Measurements from ENCODE around the gene RHNO1. TPM values are rescaled to one million over a fixed set of nuclear protein-coding genes. Genes with fewer than 3 reads are reported as not detected.

The RHNO1 gene
- total and polyA plus RNA-seq, 2 of the 13 experiments (the other 11 are each of a cell fraction or from before 2014, with no cell fraction given): 27.2 to 49.6 TPM

- TF ChIP-seq ZNF260 (CRISPR knock-in tag; IDR thresholded peaks at IDR 0.05; ENCODE audit: borderline replicate concordance, low read depth) (no peak), U2AF1 (optimal IDR thresholded peaks at IDR 0.05; ENCODE audit: low read depth, low read length) (no peak), ZNF292 (CRISPR knock-in tag; IDR thresholded peaks at IDR 0.05; ENCODE audit: borderline replicate concordance, low read depth) (no peak), SNAPC2 (CRISPR knock-in tag; IDR thresholded peaks at IDR 0.05) (no peak), YEATS2 (CRISPR knock-in tag; IDR thresholded peaks at IDR 0.05; ENCODE audit: borderline replicate concordance) (no peak; the same call in 1 of the 2 replicates), RBM39 (IDR thresholded peaks at IDR 0.05; ENCODE audit: low read depth, low read length, poor library complexity, severe bottlenecking) (no peak), MYC (CRISPR knock-in tag; IDR thresholded peaks at IDR 0.05; ENCODE audit: borderline replicate concordance) (peak; percentile 72), SRF (IDR thresholded peaks at IDR 0.05; ENCODE audit: low read depth, low read length) (no peak), ZNF552 (CRISPR knock-in tag; IDR thresholded peaks at IDR 0.05; ENCODE audit: borderline replicate concordance) (0 out of 2 replicates have a peak, but pooled peaks have one; percentile 36), FOXO1 (CRISPR knock-in tag; IDR thresholded peaks at IDR 0.05) (no peak), ZBTB42 (CRISPR knock-in tag; IDR thresholded peaks at IDR 0.05) (no peak), ZNF570 (CRISPR knock-in tag; IDR thresholded peaks at IDR 0.05; ENCODE audit: borderline replicate concordance) (no peak), DMTF1 (CRISPR knock-in tag; IDR thresholded peaks at IDR 0.05) (no peak), ATF7-NPFF (CRISPR knock-in tag; IDR thresholded peaks at IDR 0.05; ENCODE audit: low read depth) (peak; percentile 70; the same call in 1 of the 2 replicates), ZNF780A (CRISPR knock-in tag; IDR thresholded peaks at IDR 0.05) (no peak), RNF2 (conservative IDR thresholded peaks at IDR 0.05; ENCODE audit: low read depth) (no peak), ZZZ3 (CRISPR knock-in tag; IDR thresholded peaks at IDR 0.05; ENCODE audit: borderline replicate concordance) (0 out of 2 replicates have a peak, but pooled peaks have one; percentile 20), DZIP1 (CRISPR knock-in tag; IDR thresholded peaks at IDR 0.05) (peak; percentile 27; the same call in 1 of the 2 replicates)
- TF ChIP-seq, protein P1, sequence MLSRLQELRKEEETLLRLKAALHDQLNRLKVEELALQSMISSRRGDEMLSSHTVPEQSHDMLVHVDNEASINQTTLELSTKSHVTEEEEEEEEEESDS (CRISPR knock-in tag; IDR thresholded peaks at IDR 0.05; ENCODE audit: borderline replicate concordance): peak; percentile 46; the same call in 1 of the 2 replicates
- TF ChIP-seq, protein P2, sequence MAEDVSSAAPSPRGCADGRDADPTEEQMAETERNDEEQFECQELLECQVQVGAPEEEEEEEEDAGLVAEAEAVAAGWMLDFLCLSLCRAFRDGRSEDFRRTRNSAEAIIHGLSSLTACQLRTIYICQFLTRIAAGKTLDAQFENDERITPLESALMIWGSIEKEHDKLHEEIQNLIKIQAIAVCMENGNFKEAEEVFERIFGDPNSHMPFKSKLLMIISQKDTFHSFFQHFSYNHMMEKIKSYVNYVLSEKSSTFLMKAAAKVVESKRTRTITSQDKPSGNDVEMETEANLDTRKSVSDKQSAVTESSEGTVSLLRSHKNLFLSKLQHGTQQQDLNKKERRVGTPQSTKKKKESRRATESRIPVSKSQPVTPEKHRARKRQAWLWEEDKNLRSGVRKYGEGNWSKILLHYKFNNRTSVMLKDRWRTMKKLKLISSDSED (CRISPR knock-in tag; IDR thresholded peaks at IDR 0.05): no peak
- TF ChIP-seq, protein P3, sequence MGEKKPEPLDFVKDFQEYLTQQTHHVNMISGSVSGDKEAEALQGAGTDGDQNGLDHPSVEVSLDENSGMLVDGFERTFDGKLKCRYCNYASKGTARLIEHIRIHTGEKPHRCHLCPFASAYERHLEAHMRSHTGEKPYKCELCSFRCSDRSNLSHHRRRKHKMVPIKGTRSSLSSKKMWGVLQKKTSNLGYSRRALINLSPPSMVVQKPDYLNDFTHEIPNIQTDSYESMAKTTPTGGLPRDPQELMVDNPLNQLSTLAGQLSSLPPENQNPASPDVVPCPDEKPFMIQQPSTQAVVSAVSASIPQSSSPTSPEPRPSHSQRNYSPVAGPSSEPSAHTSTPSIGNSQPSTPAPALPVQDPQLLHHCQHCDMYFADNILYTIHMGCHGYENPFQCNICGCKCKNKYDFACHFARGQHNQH (CRISPR knock-in tag; IDR thresholded peaks at IDR 0.05): no peak
Measured at GRCh38 chr12:2877047-2877952, at the start of gene RHNO1, which contains the start of gene FOXM1 (continued).
